NCI-H2196 (cell line): ENCODE results near the gene BEST1.

Experiments used
- DNase-seq: peaks from one replicate; lab custom pipeline; 2025; ENCODE audit not compliant: unreplicated experiment; lab: John Stamatoyannopoulos, UW

BEST1 gene

DNA sequence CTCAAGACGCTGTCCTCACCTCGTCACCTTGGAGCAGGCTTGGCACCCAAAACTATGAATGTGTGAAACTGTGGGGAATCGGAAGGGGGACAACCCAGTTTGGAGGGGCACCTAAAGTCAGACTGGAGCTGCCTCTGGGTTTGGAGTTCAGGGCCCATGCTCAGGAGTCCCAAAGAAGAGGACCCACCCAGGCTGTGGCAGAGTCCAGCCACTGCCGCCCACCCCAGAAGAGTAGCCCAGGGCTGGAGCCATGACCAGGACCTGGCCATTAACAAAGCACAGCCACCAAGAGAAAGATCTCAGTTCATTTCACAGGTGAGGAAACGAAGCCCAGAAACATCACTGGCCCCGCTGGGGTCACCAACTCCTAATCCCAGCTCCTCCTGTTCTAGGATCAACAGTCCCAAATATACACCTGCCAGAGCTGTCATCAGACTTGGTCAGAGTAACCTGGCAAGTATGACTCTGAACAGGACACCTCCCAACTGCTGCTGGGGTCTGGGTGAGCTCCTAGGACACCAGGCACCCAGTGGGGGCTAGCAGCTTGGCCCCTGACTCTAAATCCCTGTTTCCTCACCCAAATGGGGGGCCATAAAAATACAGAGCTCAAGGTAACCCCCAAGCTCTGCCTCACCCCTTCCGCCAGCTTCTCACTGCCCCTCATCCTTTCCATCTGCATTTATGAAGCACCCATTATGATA lies 35.5 kb upstream of the BEST1 start:
- DNase-seq = no peak

DNA sequence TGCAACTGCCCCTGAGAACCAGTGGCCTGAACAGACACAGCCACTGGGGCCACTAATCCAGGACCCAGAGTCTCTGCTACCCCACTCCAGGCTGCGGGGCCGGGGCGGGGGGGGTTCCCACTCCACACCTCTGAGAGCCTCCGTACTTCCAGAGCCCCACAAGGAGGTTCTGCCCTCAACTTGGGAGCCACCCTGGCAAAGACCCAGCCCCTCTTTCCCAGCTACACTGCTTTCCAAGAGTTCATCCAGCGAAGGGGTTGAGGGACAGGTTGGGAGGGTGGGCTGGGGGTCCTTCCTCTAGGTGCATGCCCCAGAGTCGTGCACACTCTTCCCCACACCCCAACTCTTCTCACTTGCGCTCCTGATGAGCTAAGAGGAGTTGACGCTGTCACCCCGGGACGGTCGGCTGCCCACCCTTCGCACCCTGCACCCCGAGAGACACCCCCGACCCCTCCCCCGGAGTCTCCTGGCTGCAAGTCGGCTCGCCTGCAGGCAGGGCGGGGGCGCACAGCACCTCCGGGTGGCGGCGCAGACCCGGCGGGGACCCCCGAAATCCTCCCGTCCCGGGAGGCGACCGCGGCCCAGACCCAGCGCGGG lies 33.3 kb upstream of the BEST1 start:
- no peak for DNase-seq

GRCh38 chr11:61917334-61918109 lies 32.6 kb upstream of the BEST1 start, which contains the start of gene RAB3IL1:
Gene RAB3IL1, minus strand, starts transcription at chr11:61917566. Its CDS starts 199 bp downstream, at chr11:61917367.
- peak; percentile 48 for DNase-seq

GRCh38 chr11:61918251-61918937 lies 31.8 kb upstream of the BEST1 start:
- no peak for DNase-seq

- no peak for DNase-seq
These were observed 31.0 kb upstream of the BEST1 start for GRCh38 chr11:61918938-61919704.

DNA sequence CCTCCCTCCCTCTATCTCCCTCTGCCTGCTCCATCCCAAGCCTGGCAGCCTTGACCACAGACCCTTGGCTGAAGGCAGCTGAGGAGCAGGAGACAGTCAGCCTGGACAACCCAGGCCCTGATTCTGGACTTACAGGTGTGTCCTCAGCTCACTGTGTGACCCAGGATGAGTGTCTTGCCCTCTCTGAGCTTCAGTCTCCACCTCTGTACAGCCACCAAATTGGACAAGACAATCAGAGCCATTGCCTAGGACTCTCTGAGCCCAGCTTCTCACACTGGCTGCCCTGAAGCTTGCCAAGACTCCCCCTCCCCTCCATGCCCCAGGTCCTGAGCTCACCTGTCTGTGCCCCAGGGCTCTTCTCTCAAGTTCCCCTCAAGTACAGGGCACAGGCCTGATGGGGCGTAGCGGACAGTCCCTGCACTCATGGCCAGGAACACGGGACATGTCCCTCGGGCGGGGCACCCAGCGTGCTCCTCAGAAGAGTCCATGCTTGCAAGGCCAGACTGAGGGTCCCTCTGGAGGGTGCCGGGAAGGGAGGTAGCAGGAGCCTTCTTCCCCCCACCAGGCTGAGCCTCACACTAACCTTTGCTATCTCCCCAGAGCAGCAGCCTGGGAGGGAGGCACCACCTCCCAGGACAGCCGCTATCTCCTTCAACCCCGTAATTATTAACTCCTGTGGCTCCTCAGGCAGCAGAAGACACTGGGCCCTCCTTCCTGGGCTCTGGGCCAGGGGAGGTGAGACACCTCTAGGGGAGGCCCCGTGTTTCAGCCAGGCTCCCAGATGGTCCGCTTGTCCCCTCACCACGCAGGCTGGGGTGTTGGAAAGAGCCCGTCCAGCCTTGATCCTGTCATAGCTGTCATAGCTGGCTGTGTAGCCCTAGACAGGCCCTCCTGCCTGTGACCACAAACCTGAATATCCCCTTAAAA lies 30.2 kb upstream of the BEST1 start:
- DNase-seq = no peak

GRCh38 chr11:61921446-61921845 lies 28.7 kb upstream of the BEST1 start:
- DNase-seq = no peak

DNA sequence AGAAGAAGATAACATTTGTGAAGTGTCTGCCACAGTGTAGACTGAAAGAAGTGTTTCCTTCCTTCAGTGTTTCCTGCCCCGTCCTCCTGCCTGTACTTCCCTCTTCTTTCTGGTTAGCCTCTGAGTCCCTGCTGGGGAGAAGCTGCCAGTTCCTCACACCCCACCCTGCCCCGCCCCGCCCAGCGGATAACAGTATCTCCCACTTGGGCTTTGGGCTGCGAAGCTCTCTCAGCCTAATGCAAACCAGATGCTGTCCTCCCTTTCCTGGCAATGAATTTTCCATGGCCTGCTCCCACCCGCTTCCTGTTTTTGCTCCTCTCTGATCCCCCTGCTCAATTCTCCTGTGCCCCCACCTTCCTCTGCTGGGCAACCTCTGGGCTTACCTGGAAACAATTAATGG lies 27.6 kb upstream of the BEST1 start:
- DNase-seq = no peak

- DNase-seq = no peak
These were observed 26.7 kb upstream of the BEST1 start for GRCh38 chr11:61923166-61924063.

DNA sequence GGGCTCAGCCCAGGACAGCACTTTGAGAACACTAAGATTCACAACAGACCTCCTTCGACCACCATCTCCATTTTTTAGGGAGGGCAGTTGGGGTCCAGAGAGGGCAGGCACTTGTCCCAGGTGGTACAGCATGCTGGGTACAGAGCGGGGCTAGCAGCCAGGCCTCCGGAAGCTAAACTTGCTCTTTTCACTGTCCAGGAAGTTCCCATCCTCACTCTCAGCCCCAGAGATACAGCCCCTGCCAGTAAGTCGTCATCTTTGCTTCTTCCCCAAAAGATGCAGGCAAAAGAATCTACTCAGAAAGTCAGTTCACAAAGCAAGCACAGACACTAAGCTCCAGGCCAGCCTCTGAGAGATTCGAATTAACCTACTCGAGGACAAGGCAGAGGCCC lies 26.1 kb upstream of the BEST1 start:
- no peak for DNase-seq

DNA sequence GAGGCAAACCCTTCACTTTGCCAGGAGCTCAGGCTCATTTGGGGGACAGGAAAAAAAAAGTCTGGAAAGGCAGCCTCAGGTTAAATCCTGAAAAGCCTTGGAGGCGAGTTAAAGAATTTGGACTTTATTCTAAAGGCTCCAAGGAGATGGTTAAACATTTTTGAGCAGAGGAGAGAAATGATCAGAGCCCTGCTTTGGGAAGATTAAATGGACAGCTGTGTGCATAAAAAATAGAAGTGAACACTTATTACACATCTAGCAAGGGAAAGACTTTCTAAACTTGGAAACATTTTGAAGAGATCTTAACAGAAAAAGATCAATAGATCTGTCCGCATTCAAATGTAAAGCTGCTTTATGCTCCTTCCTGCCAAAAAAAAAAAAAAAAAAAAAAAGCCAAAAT lies 24.4 kb upstream of the BEST1 start:
- no peak for DNase-seq

DNA sequence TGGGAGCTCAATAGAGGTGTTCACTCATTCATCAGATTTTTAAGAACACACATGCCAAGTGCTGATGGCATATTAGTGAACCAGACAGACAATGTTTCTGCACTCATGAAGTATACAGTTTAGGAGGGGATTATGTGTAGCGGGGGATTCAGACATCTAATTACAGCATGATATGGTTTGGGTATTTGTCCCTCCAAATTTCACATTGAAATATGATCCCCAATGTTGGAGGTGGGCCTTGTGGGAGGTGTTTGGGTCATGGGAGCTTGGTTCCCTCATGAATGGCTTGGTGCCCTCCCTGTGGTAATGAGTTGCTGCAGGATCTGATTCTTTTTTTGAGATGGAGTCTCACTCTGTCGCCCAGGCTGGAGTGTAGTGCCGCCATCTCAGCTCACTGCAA lies 23.9 kb upstream of the BEST1 start:
- no peak for DNase-seq

- no peak for DNase-seq
These were observed 22.6 kb upstream of the BEST1 start for GRCh38 chr11:61927501-61927900.

DNA sequence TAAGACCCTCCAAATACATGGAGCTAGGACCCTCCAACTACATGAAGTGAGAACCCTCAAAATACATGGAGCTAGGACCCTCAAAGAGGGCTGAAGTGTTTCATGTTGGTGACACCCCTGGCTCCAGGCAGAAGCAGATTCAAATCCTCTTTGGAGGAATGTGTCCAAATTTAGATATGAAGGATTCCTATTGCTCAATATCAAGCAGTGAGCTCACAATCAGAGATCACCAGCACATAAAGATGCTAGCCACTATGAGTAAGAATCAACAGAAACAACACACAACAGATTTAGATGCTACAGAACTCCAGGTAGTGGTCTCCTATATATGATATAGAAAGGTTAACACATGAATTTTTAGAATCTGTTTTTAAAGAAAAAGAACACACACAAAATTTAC lies 21.5 kb upstream of the BEST1 start:
- DNase-seq = no peak

GRCh38 chr11:61930933-61931332 lies 19.2 kb upstream of the BEST1 start:
- no peak for DNase-seq

- no peak for DNase-seq
These were observed 14.3 kb upstream of the BEST1 start for GRCh38 chr11:61935861-61936260.

DNA sequence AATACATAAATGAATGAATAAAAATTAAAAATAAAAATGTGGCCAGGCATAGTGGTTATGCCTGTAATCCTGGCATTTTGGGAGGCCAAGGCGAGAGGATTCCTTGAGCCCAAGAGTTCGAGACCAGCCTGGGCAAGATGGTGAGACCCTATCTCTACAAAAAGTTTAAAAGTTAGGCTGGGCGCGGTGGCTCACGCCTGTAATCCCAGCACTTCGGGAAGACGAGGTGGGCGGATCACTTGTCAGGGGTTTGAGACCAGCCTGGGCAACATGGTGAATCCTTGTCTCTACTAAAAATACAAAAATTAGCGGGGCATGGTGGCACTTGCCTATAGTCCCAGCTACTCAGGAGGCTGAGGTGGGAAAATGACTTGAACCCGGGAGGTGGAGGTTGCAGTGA lies 9.7 kb upstream of the BEST1 start:
- DNase-seq = no peak

DNA sequence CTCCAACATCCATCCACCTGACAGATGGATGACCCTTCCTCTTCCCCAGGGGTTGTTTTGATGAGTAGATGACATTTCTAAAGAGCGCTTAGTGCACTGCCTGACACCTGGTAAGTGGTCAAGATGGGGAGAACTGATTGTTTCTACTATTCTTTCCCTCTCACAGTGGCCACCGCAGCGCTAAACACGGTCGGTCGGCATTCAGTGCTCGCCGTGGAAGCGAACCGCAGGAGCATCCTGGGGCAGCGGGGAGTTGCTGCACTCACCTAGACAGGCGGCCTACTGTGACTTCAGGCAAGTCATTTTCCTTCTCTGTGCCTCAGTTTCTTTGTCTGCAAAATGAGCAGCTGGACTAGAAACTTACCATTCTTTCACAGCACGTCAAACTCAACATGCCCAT lies 5.0 kb upstream of the BEST1 start:
- DNase-seq = no peak

DNA sequence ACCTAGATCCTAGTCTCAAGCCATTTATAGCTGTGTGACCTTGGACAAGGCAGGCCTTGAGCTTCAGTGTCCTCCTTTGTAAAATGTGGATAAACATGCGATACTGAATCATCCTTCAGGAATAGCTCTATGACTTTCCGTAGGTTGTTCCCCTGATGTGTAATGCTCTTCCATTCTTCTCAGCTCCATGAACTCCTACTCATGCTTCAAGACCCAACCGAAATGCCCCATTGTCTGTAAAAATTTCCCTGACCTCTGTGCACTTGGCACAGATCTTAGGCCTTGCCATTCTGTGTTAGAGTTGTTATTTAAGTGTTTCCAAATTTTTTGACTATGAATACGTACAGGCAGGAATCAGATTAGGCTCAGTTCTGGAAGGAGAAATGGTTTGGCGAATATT lies 3.3 kb upstream of the BEST1 start:
- no peak for DNase-seq
